H1 (cell line): ENCODE results near the gene ZNF106. TPM values are rescaled to one million over a fixed set of nuclear protein-coding genes. Genes with fewer than 3 reads are reported as not detected.

Experiments used
- CTCF ChIA-PET: fragments of 300-600 bp; sonication (Branson Sonifier 250); formaldehyde crosslinking; loops from one replicate; lab custom pipeline; 2021; ENCODE audit not compliant: partially characterized antibody; lab: Charles Lee
- POLR2A ChIA-PET: fragments of 300-600 bp; sonication (Branson Sonifier 250); formaldehyde crosslinking; loops from one replicate; lab custom pipeline; 2021; ENCODE audit warnings: inconsistent platforms; ENCODE audit not compliant: partially characterized antibody; lab: Charles Lee
- DNase-seq, 2 experiments: peaks; one replicate each; pipeline versions ENCODE4 v3.0.0 to v3.0.0-alpha.2; 2010 to 2022; ENCODE audit warnings: low spot score in 2 of 2, low read depth in 1 of 2, mixed read lengths in 1 of 2
- FAIRE-seq: peaks from 2 replicates; lab custom pipeline; 2011; peaks lifted over from hg19 to GRCh38; lab: Jason Lieb, UNC
- H2AFZ ChIP-seq: 2 replicates; pipeline ENCODE4 v1.8.1; 2012; ENCODE audit warnings: low read length, inconsistent platforms
- H2AK5ac ChIP-seq: 2 replicates; pipeline ENCODE4 v1.6.1; 2013; ENCODE audit warnings: low read depth, low read length
- H2BK120ac ChIP-seq: replicated peaks from 2 replicates; pipeline ENCODE3; 2013; ENCODE audit warnings: low read depth, low read length, inconsistent platforms
- H2BK12ac ChIP-seq: 2 replicates; pipeline ENCODE4 v1.6.1; 2013; ENCODE audit warnings: low read depth, low read length
- H2BK15ac ChIP-seq: 2 replicates; pipeline ENCODE4 v1.6.1; 2013; ENCODE audit warnings: low read length
- H2BK20ac ChIP-seq: 2 replicates; pipeline ENCODE4 v1.6.1; 2013; ENCODE audit warnings: low read length
- H2BK5ac ChIP-seq: 2 replicates; pipeline ENCODE4 v1.6.1; 2013; ENCODE audit warnings: low read depth, low read length
- H3K14ac ChIP-seq: 2 replicates; pipeline ENCODE4 v1.6.1; 2013; ENCODE audit warnings: inconsistent platforms; ENCODE audit not compliant: insufficient read length
- H3K18ac ChIP-seq: 2 replicates; pipeline ENCODE4 v1.6.1; 2013; ENCODE audit warnings: low read length; ENCODE audit errors: extremely low read depth
- H3K23ac ChIP-seq: 2 replicates; pipeline ENCODE4 v1.6.1; 2013; ENCODE audit warnings: inconsistent platforms; ENCODE audit not compliant: insufficient read length
- H3K23me2 ChIP-seq: 2 replicates; pipeline ENCODE4 v1.6.1; 2013; ENCODE audit warnings: low read depth, low read length
- H3K27ac ChIP-seq: 2 replicates; pipeline ENCODE4 v1.6.1; 2011; ENCODE audit warnings: low read depth, low read length, inconsistent platforms
- H3K27me3 ChIP-seq, 4 experiments: replicated peaks in 1 of 4; 1 replicate in 1 of 4; 2 replicates in 3 of 4; pipeline versions ENCODE4 v1.6.1 to v1.8.1; 2011 to 2013; ENCODE audit warnings: low read length in 3 of 4, mild to moderate bottlenecking in 3 of 4, inconsistent platforms in 2 of 4, mixed read lengths in 2 of 4, moderate library complexity in 1 of 4; ENCODE audit not compliant: control insufficient read depth in 3 of 4, insufficient read depth in 3 of 4; ENCODE audit errors: extremely low read depth in 1 of 4
- H3K36me3 ChIP-seq, 4 experiments: 2 replicates each; pipeline versions ENCODE4 v1.6.1 to v1.8.1; 2011 to 2013; ENCODE audit warnings: mild to moderate bottlenecking in 4 of 4, low read length in 3 of 4, moderate library complexity in 2 of 4, control low read depth in 1 of 4, inconsistent platforms in 1 of 4; ENCODE audit not compliant: insufficient read depth in 4 of 4, control insufficient read depth in 2 of 4
- H3K4ac ChIP-seq: replicated peaks from 2 replicates; pipeline ENCODE3; 2013; ENCODE audit warnings: low read length, low read depth, mixed read lengths, inconsistent platforms; ENCODE audit not compliant: insufficient read length
- H3K4me1 ChIP-seq, 4 experiments: replicated peaks in 1 of 4; 1 replicate in 1 of 4; 2 replicates in 3 of 4; pipeline versions ENCODE4 v1.6.1 to v1.8.1; 2011 to 2013; ENCODE audit warnings: low read length in 3 of 4, inconsistent platforms in 2 of 4, mixed read lengths in 1 of 4; ENCODE audit not compliant: insufficient read depth in 4 of 4, control insufficient read depth in 3 of 4
- H3K4me2 ChIP-seq, 2 experiments: 2 replicates each; pipeline versions ENCODE4 v1.6.1 to v1.8.1; 2011 to 2013; ENCODE audit warnings: low read depth in 2 of 2, low read length in 2 of 2, control low read depth in 1 of 2, inconsistent platforms in 1 of 2, mild to moderate bottlenecking in 1 of 2; ENCODE audit not compliant: insufficient read depth in 1 of 2
- H3K4me3 ChIP-seq, 4 experiments: fragments of 200-600, 300-600 bp in 1 of 4; sonication (generic), shearing (Covaris generic), sonication (Bioruptor Twin) in 1 of 4; 2 replicates each; pipeline versions ENCODE4 v1.5.1 to v1.8.1; 2011 to 2016; ENCODE audit warnings: low read length in 4 of 4, low read depth in 3 of 4, control low read depth in 2 of 4, inconsistent platforms in 2 of 4, mild to moderate bottlenecking in 2 of 4, mixed read lengths in 1 of 4, moderate library complexity in 1 of 4; ENCODE audit not compliant: insufficient read depth in 2 of 4; ENCODE audit errors: extremely low read depth in 1 of 4
- H3K56ac ChIP-seq: replicated peaks from 2 replicates; pipeline ENCODE3; 2013; ENCODE audit warnings: low read depth, mild to moderate bottlenecking, mixed read lengths, low read length, inconsistent platforms; ENCODE audit not compliant: insufficient read length
- H3K79me1 ChIP-seq: 2 replicates; pipeline ENCODE4 v1.6.1; 2013; ENCODE audit warnings: low read depth, low read length, control low read depth
- H3K79me2 ChIP-seq, 2 experiments: 2 replicates each; pipeline versions ENCODE4 v1.6.1 to v1.8.1; 2012 to 2013; ENCODE audit warnings: low read length in 2 of 2, mild to moderate bottlenecking in 2 of 2, inconsistent platforms in 1 of 2; ENCODE audit not compliant: insufficient read depth in 2 of 2, control insufficient read depth in 1 of 2
- H3K9ac ChIP-seq, 4 experiments: replicated peaks in 1 of 4; 1 replicate in 1 of 4; 2 replicates in 3 of 4; pipeline versions ENCODE4 v1.6.1 to v1.8.1; 2011 to 2013; ENCODE audit warnings: low read depth in 3 of 4, low read length in 3 of 4, control low read depth in 2 of 4, mild to moderate bottlenecking in 2 of 4, moderate library complexity in 2 of 4, inconsistent platforms in 1 of 4; ENCODE audit errors: extremely low read depth in 1 of 4
- H3K9me3 ChIP-seq, 2 experiments: 2 replicates each; pipeline versions ENCODE4 v1.6.1 to v1.8.1; 2012 to 2013; ENCODE audit warnings: mild to moderate bottlenecking in 2 of 2, moderate library complexity in 2 of 2, control low read depth in 1 of 2, inconsistent platforms in 1 of 2, low read depth in 1 of 2, low read length in 1 of 2, mixed read lengths in 1 of 2; ENCODE audit not compliant: insufficient read depth in 2 of 2
- H4K20me1 ChIP-seq, 2 experiments: replicated peaks in 1 of 2; 2 replicates each; pipeline versions ENCODE3 to v1.8.1; 2011 to 2013; ENCODE audit warnings: inconsistent platforms in 2 of 2, low read length in 2 of 2, mild to moderate bottlenecking in 1 of 2; ENCODE audit not compliant: insufficient read depth in 2 of 2, control insufficient read depth in 1 of 2
- H4K5ac ChIP-seq: 2 replicates; pipeline ENCODE4 v1.6.1; 2013; ENCODE audit warnings: low read length, low read depth, mixed read lengths, inconsistent platforms; ENCODE audit not compliant: insufficient read length
- H4K8ac ChIP-seq: 2 replicates; pipeline ENCODE4 v1.8.0; 2013; ENCODE audit warnings: mild to moderate bottlenecking, moderate library complexity, low read length, inconsistent platforms; ENCODE audit not compliant: insufficient read depth; ENCODE audit errors: extremely low read depth
- H4K91ac ChIP-seq: replicated peaks from 2 replicates; pipeline ENCODE3; 2013; ENCODE audit warnings: low read length, mixed read lengths, inconsistent platforms; ENCODE audit not compliant: insufficient read length
- CHD1 ChIP-seq: IDR thresholded peaks from 2 replicates; pipeline ENCODE4 v1.6.1; 2012; ENCODE audit warnings: low read depth, low read length, improper control_type of control experiment
- CTCF ChIP-seq, 3 experiments: IDR thresholded peaks; 1 replicate in 2 of 3; 2 replicates in 1 of 3; pipeline versions ENCODE4 v1.5.1 to v1.6.1; 2011; ENCODE audit warnings: low read length in 3 of 3, mild to moderate bottlenecking in 3 of 3, inconsistent platforms in 2 of 3, low read depth in 1 of 3, moderate library complexity in 1 of 3; ENCODE audit not compliant: insufficient read depth in 1 of 3; ENCODE audit errors: control extremely low read depth in 1 of 3
- HDAC2 ChIP-seq, 2 experiments: fragments of 300-600 bp in 1 of 2; sonication (generic) in 1 of 2; IDR thresholded peaks; 2 replicates each; pipeline ENCODE4 v1.6.1; 2011 to 2012; ENCODE audit warnings: low read depth in 2 of 2, low read length in 2 of 2, mild to moderate bottlenecking in 2 of 2, moderate library complexity in 2 of 2, borderline replicate concordance in 1 of 2, inconsistent platforms in 1 of 2
- KDM1A ChIP-seq: fragments of 200-600, 300-600 bp; sonication (generic); IDR thresholded peaks from 2 replicates; pipeline ENCODE4 v1.7.1; 2016; ENCODE audit warnings: mild to moderate bottlenecking, low read length, borderline replicate concordance
- RFX5 ChIP-seq: IDR thresholded peaks from 2 replicates; pipeline ENCODE4 v1.6.1; 2011; ENCODE audit warnings: low read depth, low read length, improper control_type of control experiment, borderline replicate concordance
- SP4 ChIP-seq: IDR thresholded peaks from 2 replicates; pipeline ENCODE4 v1.6.1; 2012; ENCODE audit warnings: low read length, inconsistent platforms
- TBP ChIP-seq: IDR thresholded peaks from 2 replicates; pipeline ENCODE4 v1.6.1; 2011; ENCODE audit warnings: low read depth, low read length, improper control_type of control experiment
- WGBS, 2 experiments: shearing (Covaris generic) in 1 of 2; methylation state at CpG; one replicate each; pipeline versions ENCODE4 v1.1.6 to v1.1.7; 2013 to 2015; ENCODE audit warnings: low lambda C conversion rate in 2 of 2, mixed read lengths in 2 of 2, inconsistent platforms in 1 of 2, low coverage in 1 of 2, missing lambda C conversion rate in 1 of 2; ENCODE audit not compliant: insufficient replicate concordance in 2 of 2, insufficient coverage in 1 of 2, insufficient read length in 1 of 2; ENCODE audit errors: extremely low coverage in 1 of 2, missing lambda C conversion rate in 1 of 2; 5-methylcytosine and 5-hydroxymethylcytosine counted together
- polyA plus RNA-seq, 7 experiments: library from polyadenylated mRNA; depleted of rRNA in 3 of 7; stranded (reverse) in 5 of 7; unstranded in 2 of 7; fragments of >200 nt in 5 of 7; fragments of 200-250 nt in 2 of 7; gene quantifications; 1 replicate in 5 of 7; 2 replicates in 1 of 7; 4 replicates in 1 of 7; pipeline versions ENCODE4 v1.2.1 to v1.2.3, GENCODE V29; 2011 to 2013; ENCODE audit warnings: missing spikeins in 2 of 7, mixed read lengths in 2 of 7
- total RNA-seq: library from RNA; stranded (reverse); fragmentation: NEBNext Ultra II Directional; extraction: Animal tissue kit (Norgen Biotek cat#: 25700); gene quantifications from 2 replicates; pipeline ENCODE4 v1.2.1, GENCODE V29; 2021

ZNF106 gene
- total and polyA plus RNA-seq, 2 of the 8 experiments (the other 6 are each of a cell fraction or from before 2014, with no cell fraction given), result 18.2 to 62.0 TPM

DNA sequence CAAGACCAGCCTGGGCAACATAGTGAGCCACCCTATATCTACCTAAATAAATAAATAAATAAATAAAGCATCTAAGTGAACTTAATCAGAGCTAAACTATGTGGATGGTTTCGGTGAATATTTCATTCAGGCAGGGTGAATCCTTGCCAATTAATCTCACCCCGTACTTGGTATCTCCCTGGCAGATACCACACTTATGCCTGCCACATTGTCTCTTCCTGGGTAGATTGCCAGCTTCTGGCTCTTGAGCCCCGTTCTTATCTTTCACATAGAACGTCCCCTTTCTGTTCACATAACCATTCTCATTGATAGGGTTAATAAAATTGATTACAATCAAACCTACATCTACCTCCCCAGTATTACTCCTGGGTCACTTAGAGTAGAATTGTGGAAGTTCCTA, 11.5 kb upstream of the ZNF106 start:
- peaks cover 0 to 56% of the 10 kb centered on the region in 2 experiments; a peak in 3 of 4 replicates for H3K79me2 ChIP-seq

More for the DNA sequence above, 11.5 kb upstream of the ZNF106 start:
- Histone ChIP-seq H4K8ac (no peak overlapping the region), H3K23ac (no peak overlapping the region), H3K4me1 (no peaks in the 10 kb centered on the region; a peak in 2 of 7 replicates), H3K9me3 (no peaks in the 10 kb centered on the region), H3K27me3 (no peaks in the 10 kb centered on the region), H3K9ac (no peak overlapping the region), H2AK5ac (peak overlapping the region; percentile 24; the same call in 1 of the 2 replicates), H4K5ac (no peak overlapping the region), H3K4me3 (no peak overlapping the region), H3K18ac (no peak overlapping the region), H2BK15ac (no peak overlapping the region), H3K23me2 (no peaks in the 10 kb centered on the region), H3K79me1 (peaks cover 2% of the 10 kb centered on the region; the same call in 1 of the 2 replicates), H3K36me3 (no peaks in the 10 kb centered on the region), H2BK20ac (no peak overlapping the region), H4K20me1 (peaks cover 0 to 1% of the 10 kb centered on the region in 2 experiments), H4K91ac (no peak overlapping the region), H2BK5ac (no peak overlapping the region), H2BK12ac (no peak overlapping the region), H3K56ac (no peak overlapping the region), H3K14ac (no peak overlapping the region), H3K4ac (no peak overlapping the region), H3K27ac (no peak overlapping the region), H3K4me2 (no peak overlapping the region), H2BK120ac (no peak overlapping the region), H2AFZ (no peak overlapping the region)
- TF ChIP-seq CHD1, result no peak
- TF ChIP-seq SP4, result no peak
- no peak for TF ChIP-seq TBP
- no peak for TF ChIP-seq HDAC2 (IDR thresholded peaks at IDR 0.05; ENCODE audit: borderline replicate concordance in 1 of 2, low read depth in 2 of 2, low read length in 2 of 2)
- no peak for TF ChIP-seq RFX5
- TF ChIP-seq CTCF (IDR thresholded peaks at IDR 0.05; ENCODE audit: control extremely low read depth in 1 of 3, insufficient read depth in 1 of 3, low read depth in 1 of 3, low read length in 3 of 3), result no peak
- no peak for TF ChIP-seq KDM1A
- ChIA-PET CTCF (interaction anchor here (0.6 to 1.2 kb wide), 2 partner anchors 16 to 489 kb away, joined by 3 read pairs; no protein-coding TSS in a partner anchor), POLR2A (interaction anchor here (1.6 kb wide), 1 partner anchor 11 kb away, joined by 6 read pairs; the partner anchor contains the start of gene ZNF106)
- DNase-seq, result no peak
- FAIRE-seq, result no peak
- 100% methylated on average over 4 of the region's 4 CpGs; no CpG with 5 or more reads in 1 of the 2 experiments for WGBS, 2 experiments
